HepG2 (cell line): ENCODE results near the gene BZW1. TPM values are rescaled to one million over a fixed set of nuclear protein-coding genes. Genes with fewer than 3 reads are reported as not detected.

Source experiments
- CREB1 ChIP-seq, 2 experiments: fragments of 450-650 bp in 1 of 2; IDR thresholded peaks; 2 replicates each; pipeline ENCODE4 v1.6.1; 2016 to 2017; ENCODE audit warnings: control low read depth in 1 of 2, mild to moderate bottlenecking in 1 of 2, missing compliant biosample characterization in 1 of 2, missing genetic modification characterization in 1 of 2
- E2F1 ChIP-seq: sonication (generic); formaldehyde crosslinking; IDR thresholded peaks from 2 replicates; pipeline ENCODE4 v1.5.0; 2020; ENCODE audit warnings: missing genetic modification reagents
- FUBP1 ChIP-seq: sonication (generic); formaldehyde crosslinking; IDR thresholded peaks from 2 replicates; pipeline ENCODE4 v1.5.1; 2020; ENCODE audit warnings: missing genetic modification reagents, mild to moderate bottlenecking, borderline replicate concordance
- KDM4B ChIP-seq: sonication (generic); formaldehyde crosslinking; IDR thresholded peaks from 2 replicates; pipeline ENCODE4 v1.4.0; 2020; ENCODE audit warnings: missing genetic modification reagents
- MTA1 ChIP-seq: sonication (generic); formaldehyde crosslinking; IDR thresholded peaks from 2 replicates; pipeline ENCODE4 v1.4.0; 2020; ENCODE audit warnings: missing genetic modification reagents, mild to moderate bottlenecking, borderline replicate concordance
- PREB ChIP-seq: sonication (generic); formaldehyde crosslinking; IDR thresholded peaks from 2 replicates; pipeline ENCODE4 v1.4.0; 2020; ENCODE audit warnings: missing genetic modification reagents
- RAD51 ChIP-seq: fragments of 450-650 bp; IDR thresholded peaks from 2 replicates; pipeline ENCODE4 v1.6.1; 2016; ENCODE audit warnings: borderline replicate concordance
- RORA ChIP-seq: sonication (generic); formaldehyde crosslinking; IDR thresholded peaks from 2 replicates; pipeline ENCODE4 v1.5.0; 2020; ENCODE audit warnings: mild to moderate bottlenecking, missing genetic modification reagents, moderate library complexity
- RXRB ChIP-seq: IDR thresholded peaks from 2 replicates; pipeline ENCODE4 v1.6.1; 2016; ENCODE audit warnings: borderline replicate concordance, missing genetic modification reagents, missing compliant biosample characterization
- TAF15 ChIP-seq: fragments of 200-400 bp; formaldehyde crosslinking; IDR thresholded peaks from one replicate; pipeline ENCODE4 v1.6.1; 2018; ENCODE audit warnings: mild to moderate bottlenecking, low read depth, low read length; ENCODE audit not compliant: poor library complexity, severe bottlenecking
- ZBTB44 ChIP-seq: sonication (generic); formaldehyde crosslinking; IDR thresholded peaks from 2 replicates; pipeline ENCODE4 v1.4.0; 2020; ENCODE audit warnings: missing genetic modification reagents
- ZFP90 ChIP-seq: sonication (generic); formaldehyde crosslinking; IDR thresholded peaks from 2 replicates; pipeline ENCODE4 v1.8.0; 2022; ENCODE audit warnings: missing genetic modification reagents, mild to moderate bottlenecking, inconsistent platforms, borderline replicate concordance
- ZMAT3 ChIP-seq: sonication (generic); formaldehyde crosslinking; conservative IDR thresholded peaks from 2 replicates; pipeline ENCODE4 v1.7.0; 2021; ENCODE audit warnings: missing genetic modification reagents
- ZNF180 ChIP-seq: sonication (generic); formaldehyde crosslinking; IDR thresholded peaks from 2 replicates; pipeline ENCODE4 v1.4.0; 2020; ENCODE audit warnings: low read depth, missing genetic modification reagents, borderline replicate concordance
- ZNF331 ChIP-seq: sonication (generic); formaldehyde crosslinking; IDR thresholded peaks from 2 replicates; pipeline ENCODE4 v1.4.0; 2020; ENCODE audit warnings: missing genetic modification reagents
- ZNF616 ChIP-seq: sonication (generic); formaldehyde crosslinking; IDR thresholded peaks from 2 replicates; pipeline ENCODE4 v1.5.0; 2020; ENCODE audit warnings: low read depth, mild to moderate bottlenecking, missing genetic modification reagents
- ZNF670 ChIP-seq: sonication (generic); formaldehyde crosslinking; IDR thresholded peaks from 2 replicates; pipeline ENCODE4 v1.8.0; 2022; ENCODE audit warnings: mild to moderate bottlenecking, missing genetic modification reagents, borderline replicate concordance
- ZNF839 ChIP-seq: sonication (generic); formaldehyde crosslinking; IDR thresholded peaks from 2 replicates; pipeline ENCODE4 v1.4.0; 2020; ENCODE audit warnings: missing genetic modification reagents, mild to moderate bottlenecking, borderline replicate concordance
- ZXDC ChIP-seq: sonication (generic); formaldehyde crosslinking; IDR thresholded peaks from 2 replicates; pipeline ENCODE4 v1.5.0; 2020; ENCODE audit warnings: mild to moderate bottlenecking, missing genetic modification reagents
- polyA plus RNA-seq, 8 experiments: library from polyadenylated mRNA; depleted of rRNA in 3 of 8; stranded (reverse) in 7 of 8; unstranded in 1 of 8; fragments of >200 nt; fragmentation: Illumina TruSeq in 4 of 8; extraction: Trizol in 4 of 8; gene quantifications; 2 replicates each; pipeline versions ENCODE4 v1.2.1 to v1.2.3, GENCODE V29; 2011 to 2016; ENCODE audit warnings: low read depth in 4 of 8, missing spikeins in 1 of 8, mixed read lengths in 1 of 8; ENCODE audit not compliant: insufficient read depth in 1 of 8
- total RNA-seq, 5 experiments: library from RNA; depleted of rRNA; stranded (reverse); fragments of >200 nt; fragmentation: Illumina TruSeq; extraction: Trizol; gene quantifications; 2 replicates each; pipeline ENCODE4 v1.2.3, GENCODE V29; 2016; ENCODE audit warnings: low read depth in 1 of 5

The BZW1 gene
- total and polyA plus RNA-seq, 2 of the 13 experiments (the other 11 are each of a cell fraction or from before 2014, with no cell fraction given): 106 to 384 TPM

- peak; percentile 17; the same call in 1 of the 2 replicates for TF ChIP-seq RXRB (CRISPR knock-in tag)
- TF ChIP-seq ZNF616 (CRISPR knock-in tag): peak; percentile 46; the same call in 1 of the 2 replicates
- no peak for TF ChIP-seq ZBTB44 (CRISPR knock-in tag)
- no peak for TF ChIP-seq ZNF839 (CRISPR knock-in tag)
- TF ChIP-seq KDM4B: peak; percentile 70; the same call in 1 of the 2 replicates
- TF ChIP-seq CREB1 (IDR thresholded peaks at IDR 0.05): no peak
- TF ChIP-seq CREB1 (CRISPR knock-in tag; IDR thresholded peaks at IDR 0.05): no peak
- TF ChIP-seq FUBP1: 0 out of 2 replicates have a peak, but pooled peaks have one; percentile 69
- TF ChIP-seq RORA: no peak
- peak; percentile 69 for TF ChIP-seq E2F1
- peak; percentile 14 for TF ChIP-seq TAF15
- no peak; the same call in none of the 2 replicates for TF ChIP-seq ZMAT3 (CRISPR knock-in tag)
- no peak for TF ChIP-seq PREB (CRISPR knock-in tag)
- peak; percentile 39 for TF ChIP-seq ZFP90 (CRISPR knock-in tag)
- no peak for TF ChIP-seq RAD51
- no peak for TF ChIP-seq ZNF180 (CRISPR knock-in tag)
- peak; percentile 76; the same call in 1 of the 2 replicates for TF ChIP-seq ZXDC (CRISPR knock-in tag)
- TF ChIP-seq MTA1 (CRISPR knock-in tag): peak; percentile 86
- peak; percentile 58; the same call in 1 of the 2 replicates for TF ChIP-seq ZNF331
- peak; percentile 7; the same call in 1 of the 2 replicates for TF ChIP-seq ZNF670 (CRISPR knock-in tag)
These were observed 662 bp downstream of the BZW1 start (continued) for GRCh38 chr2:200812122-200813022.
